Activated CD4-positive, alpha-beta T cell treated with anti-CD3 and anti-CD28 coated beads, Interleukin-2, amount 10 ng/mL, durations not matched to agents 24 days and 14 days (primary cell): ENCODE data around the gene GXYLT2. TPM values are rescaled to one million over a fixed set of nuclear protein-coding genes. Genes with fewer than 3 reads are reported as not detected.

Experiments
- DNase-seq: peaks from one replicate; pipeline ENCODE4 v3.0.0; 2022
- H3K27ac Mint-ChIP-seq: one replicate; pipeline ENCODE4 v1.8.0; 2022; ENCODE audit warnings: mild to moderate bottlenecking, mixed read lengths
- H3K27me3 Mint-ChIP-seq: one replicate; pipeline ENCODE4 v1.8.0; 2022; ENCODE audit warnings: mixed read lengths
- H3K36me3 Mint-ChIP-seq: one replicate; pipeline ENCODE4 v1.8.0; 2022; ENCODE audit warnings: low read depth, mild to moderate bottlenecking, mixed read lengths
- H3K4me1 Mint-ChIP-seq: one replicate; pipeline ENCODE4 v1.8.0; 2021; ENCODE audit warnings: mixed read lengths
- H3K4me3 Mint-ChIP-seq: one replicate; pipeline ENCODE4 v1.8.0; 2022; ENCODE audit warnings: mild to moderate bottlenecking, moderate library complexity, mixed read lengths
- H3K9me3 Mint-ChIP-seq: one replicate; pipeline ENCODE4 v1.8.0; 2021; ENCODE audit warnings: mixed read lengths
- intact Hi-C: fragments of 100-400 bp; cut with micrococcal nuclease; formaldehyde crosslinking; loops from one replicate; pipeline ENCODE4 v1.15.1; 2023
- total RNA-seq: library from RNA; stranded (reverse); gene quantifications from 2 replicates; pipeline ENCODE4 v1.2.3, GENCODE V29; 2022

Gene GXYLT2
- total RNA-seq, 1 donor from 2014 or later: not detected

- H3K27ac Mint-ChIP-seq: no peak overlapping the region
- H3K36me3 Mint-ChIP-seq: no peaks in the 10 kb centered on the region
- H3K4me3 Mint-ChIP-seq: no peak overlapping the region
- H3K9me3 Mint-ChIP-seq: peaks cover 3% of the 10 kb centered on the region
- peaks cover 16% of the 10 kb centered on the region for H3K27me3 Mint-ChIP-seq
- H3K4me1 Mint-ChIP-seq: no peaks in the 10 kb centered on the region
- no peak for DNase-seq
- intact Hi-C loops: no loop called here
Observed at GRCh38 chr3:72932416-72932815, 44.6 kb downstream of the GXYLT2 start.

DNA sequence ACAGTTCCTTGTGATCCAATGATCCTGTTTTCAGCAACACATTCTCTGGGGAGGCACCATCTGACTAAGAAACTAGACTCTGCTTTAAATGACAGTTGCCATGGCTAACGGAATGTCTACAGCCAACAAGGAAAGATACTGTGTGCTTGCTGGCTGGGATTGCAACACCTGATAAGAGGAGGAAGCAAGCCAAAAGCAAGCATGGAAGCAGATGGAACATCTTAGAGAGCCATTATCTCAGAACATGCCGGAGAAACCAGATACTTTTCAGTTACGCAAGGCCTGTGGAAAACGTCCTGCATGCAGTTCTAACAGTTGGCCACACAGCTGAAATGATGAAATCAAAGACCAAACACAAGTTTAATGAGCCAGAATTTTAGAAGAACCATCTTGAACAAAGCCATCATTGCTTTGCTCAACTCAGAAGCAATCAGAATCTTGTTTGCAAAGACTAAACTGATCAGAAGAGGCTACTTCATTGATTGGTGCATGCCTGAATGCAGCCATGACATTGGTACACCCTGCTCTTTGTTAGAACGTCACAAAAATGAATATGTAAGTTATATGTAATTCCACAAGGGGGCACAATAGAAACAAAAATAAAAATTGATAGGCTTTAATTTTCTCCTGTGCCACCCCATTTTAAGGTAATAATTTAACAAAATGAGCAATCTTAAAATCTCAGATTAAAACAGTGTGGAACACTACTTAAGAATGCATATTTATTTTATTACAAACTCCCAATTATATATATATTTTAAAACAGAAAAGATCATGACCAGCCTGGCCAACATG is 50.8 kb downstream of the GXYLT2 start:
- Mint-ChIP-seq H3K9me3 (no peaks in the 10 kb centered on the region), H3K27me3 (peaks cover 20% of the 10 kb centered on the region), H3K36me3 (no peaks in the 10 kb centered on the region), H3K4me1 (no peaks in the 10 kb centered on the region), H3K27ac (no peak overlapping the region), H3K4me3 (no peak overlapping the region)
- intact Hi-C loops: loop anchor here (1.0 kb wide), 3 partner anchors 59 to 148 kb away; no protein-coding TSS in a partner anchor
- DNase-seq: peak; percentile 75

DNA sequence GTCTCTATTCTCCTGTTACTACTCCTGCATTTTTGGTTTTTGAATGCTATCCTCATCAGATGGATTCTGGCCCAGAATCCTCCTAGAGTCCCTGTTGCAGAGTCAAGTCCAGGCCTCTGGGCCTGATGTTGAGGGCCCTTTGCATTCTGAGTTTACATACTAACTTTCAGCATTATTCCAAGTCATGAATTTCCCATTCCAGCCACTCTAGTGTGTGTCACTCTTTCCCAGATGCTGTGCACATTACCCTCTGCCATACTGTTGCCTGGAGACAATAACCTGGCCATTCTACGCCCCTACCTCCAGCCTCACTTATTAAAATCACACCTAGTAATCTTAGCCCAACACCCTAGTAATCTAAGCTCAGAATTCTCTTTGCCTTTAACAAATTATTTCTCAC is 53.4 kb downstream of the GXYLT2 start:
- peaks cover 10% of the 10 kb centered on the region for H3K27me3 Mint-ChIP-seq

GRCh38 chr3:72942427-72942826 is 54.6 kb downstream of the GXYLT2 start:
- no peak for DNase-seq
- Mint-ChIP-seq H3K4me1 (peaks cover 7% of the 10 kb centered on the region), H3K27ac (no peak overlapping the region), H3K4me3 (no peak overlapping the region), H3K27me3 (peaks cover 6% of the 10 kb centered on the region), H3K9me3 (no peaks in the 10 kb centered on the region), H3K36me3 (no peaks in the 10 kb centered on the region)
- intact Hi-C loops: no loop called here

More for the DNA sequence above, 53.4 kb downstream of the GXYLT2 start:
- Mint-ChIP-seq H3K4me1 (peaks cover 7% of the 10 kb centered on the region), H3K36me3 (no peaks in the 10 kb centered on the region), H3K9me3 (no peaks in the 10 kb centered on the region), H3K27ac (no peak overlapping the region), H3K4me3 (no peak overlapping the region)
- intact Hi-C loops: no loop called here
- no peak for DNase-seq

DNA sequence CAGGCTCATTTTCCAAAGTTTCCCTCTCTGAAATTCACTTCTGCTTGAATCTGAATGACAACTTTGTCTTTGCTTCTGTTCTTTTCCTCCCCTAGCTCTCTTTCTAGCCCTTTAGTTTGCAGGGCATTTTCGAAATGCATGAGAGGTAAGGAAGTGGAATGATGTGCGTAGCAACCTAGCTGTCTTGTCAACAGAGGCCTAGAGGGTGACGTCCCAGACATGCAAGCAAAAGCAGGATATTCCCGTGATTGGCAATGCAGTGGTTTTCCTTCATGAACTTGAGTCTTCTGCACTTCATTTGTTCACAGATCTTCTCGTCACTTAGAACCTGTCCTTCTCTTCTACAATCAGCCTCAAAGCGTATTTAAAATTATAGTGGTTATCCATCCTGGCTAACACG is 56.9 kb downstream of the GXYLT2 start:
- H3K4me1 Mint-ChIP-seq: peaks cover 7% of the 10 kb centered on the region
- H3K4me3 Mint-ChIP-seq: no peak overlapping the region
- no peak overlapping the region for H3K27ac Mint-ChIP-seq
- intact Hi-C loops: no loop called here
- no peaks in the 10 kb centered on the region for H3K36me3 Mint-ChIP-seq
- no peaks in the 10 kb centered on the region for H3K27me3 Mint-ChIP-seq
- no peak for DNase-seq
- no peaks in the 10 kb centered on the region for H3K9me3 Mint-ChIP-seq

- H3K36me3 Mint-ChIP-seq: no peaks in the 10 kb centered on the region
- H3K27ac Mint-ChIP-seq: no peak overlapping the region
- intact Hi-C loops: no loop called here
- H3K9me3 Mint-ChIP-seq: no peaks in the 10 kb centered on the region
- peaks cover 21% of the 10 kb centered on the region for H3K4me1 Mint-ChIP-seq
- H3K27me3 Mint-ChIP-seq: no peaks in the 10 kb centered on the region
- no peak for DNase-seq
- no peak overlapping the region for H3K4me3 Mint-ChIP-seq
Observed at GRCh38 chr3:72947715-72948490, 60.1 kb downstream of the GXYLT2 start.

- DNase-seq: no peak
- intact Hi-C loops: no loop called here
- no peak overlapping the region for H3K4me3 Mint-ChIP-seq
- H3K27ac Mint-ChIP-seq: no peak overlapping the region
- no peaks in the 10 kb centered on the region for H3K27me3 Mint-ChIP-seq
- no peaks in the 10 kb centered on the region for H3K36me3 Mint-ChIP-seq
- H3K9me3 Mint-ChIP-seq: no peaks in the 10 kb centered on the region
- H3K4me1 Mint-ChIP-seq: peaks cover 21% of the 10 kb centered on the region
Observed at GRCh38 chr3:72949016-72949415, 61.2 kb downstream of the GXYLT2 start.

- H3K4me3 Mint-ChIP-seq: no peak overlapping the region
- intact Hi-C loops: loop anchor here (2.0 kb wide), 1 partner anchor 14 kb away; no protein-coding TSS in a partner anchor
- no peaks in the 10 kb centered on the region for H3K9me3 Mint-ChIP-seq
- DNase-seq: no peak
- H3K27ac Mint-ChIP-seq: no peak overlapping the region
- H3K36me3 Mint-ChIP-seq: no peaks in the 10 kb centered on the region
- H3K27me3 Mint-ChIP-seq: peaks cover 1% of the 10 kb centered on the region
- H3K4me1 Mint-ChIP-seq: peaks cover 19% of the 10 kb centered on the region
Observed at GRCh38 chr3:72950372-72950771, 62.5 kb downstream of the GXYLT2 start.

- peak overlapping the region; percentile 34 for H3K27ac Mint-ChIP-seq
- H3K27me3 Mint-ChIP-seq: peaks cover 1% of the 10 kb centered on the region
- intact Hi-C loops: loop anchor here (1.0 to 2.0 kb wide), 2 partner anchors 14 to 26 kb away; no protein-coding TSS in a partner anchor
- no peaks in the 10 kb centered on the region for H3K9me3 Mint-ChIP-seq
- DNase-seq: no peak
- H3K4me1 Mint-ChIP-seq: peaks cover 15% of the 10 kb centered on the region
- H3K36me3 Mint-ChIP-seq: no peaks in the 10 kb centered on the region
- no peak overlapping the region for H3K4me3 Mint-ChIP-seq
Observed at GRCh38 chr3:72950801-72951200, 63.0 kb downstream of the GXYLT2 start.

- Mint-ChIP-seq H3K4me3 (no peak overlapping the region), H3K27me3 (peaks cover 5% of the 10 kb centered on the region), H3K4me1 (peaks cover 14% of the 10 kb centered on the region), H3K27ac (peak overlapping the region; percentile 34), H3K9me3 (no peaks in the 10 kb centered on the region), H3K36me3 (no peaks in the 10 kb centered on the region)
- intact Hi-C loops: loop anchor here (1.0 to 2.0 kb wide), 2 partner anchors 14 to 26 kb away; no protein-coding TSS in a partner anchor
- no peak for DNase-seq
Observed at GRCh38 chr3:72951259-72951722, 63.4 kb downstream of the GXYLT2 start.

- Mint-ChIP-seq H3K4me3 (no peak overlapping the region), H3K27ac (no peak overlapping the region), H3K27me3 (peaks cover 5% of the 10 kb centered on the region), H3K9me3 (no peaks in the 10 kb centered on the region), H3K36me3 (no peaks in the 10 kb centered on the region), H3K4me1 (peaks cover 20% of the 10 kb centered on the region)
- no peak for DNase-seq
- intact Hi-C loops: loop anchor here (1.0 kb wide), 1 partner anchor 41 kb away; no protein-coding TSS in a partner anchor
Observed at GRCh38 chr3:72953325-72953956, 65.6 kb downstream of the GXYLT2 start.

GRCh38 chr3:72957297-72957696 is 69.5 kb downstream of the GXYLT2 start:
- Mint-ChIP-seq H3K27ac (no peak overlapping the region), H3K9me3 (no peaks in the 10 kb centered on the region), H3K4me3 (no peak overlapping the region), H3K27me3 (peaks cover 5% of the 10 kb centered on the region), H3K36me3 (no peaks in the 10 kb centered on the region), H3K4me1 (peaks cover 21% of the 10 kb centered on the region)
- intact Hi-C loops: no loop called here
- no peak for DNase-seq

GRCh38 chr3:72959336-72959735 is 71.5 kb downstream of the GXYLT2 start:
- no peak for DNase-seq
- H3K27me3 Mint-ChIP-seq: peaks cover 5% of the 10 kb centered on the region
- H3K27ac Mint-ChIP-seq: no peak overlapping the region
- H3K9me3 Mint-ChIP-seq: no peaks in the 10 kb centered on the region
- no peaks in the 10 kb centered on the region for H3K36me3 Mint-ChIP-seq
- no peak overlapping the region for H3K4me3 Mint-ChIP-seq
- H3K4me1 Mint-ChIP-seq: peaks cover 18% of the 10 kb centered on the region
- intact Hi-C loops: no loop called here
